MM.1S (cell line): Measurements from ENCODE around the gene CXXC5.

Experiments used
- DNase-seq: peaks from one replicate; pipeline ENCODE4 v3.0.0-alpha.2; 2015
- H2AFZ ChIP-seq: fragments of 300-600 bp; sonication (generic); 2 replicates; pipeline ENCODE4 v1.6.0; 2016; ENCODE audit warnings: antibody characterized with exemption, low read length
- H3F3A ChIP-seq: fragments of 300-600 bp; sonication (generic); 2 replicates; pipeline ENCODE4 v1.6.1; 2016; ENCODE audit warnings: mild to moderate bottlenecking, antibody characterized with exemption, low read length, moderate library complexity, mixed read lengths; ENCODE audit not compliant: insufficient read depth
- H3K27ac ChIP-seq: fragments of 300-600 bp; sonication (generic); 2 replicates; pipeline ENCODE4 v1.5.1; 2016; ENCODE audit warnings: mild to moderate bottlenecking, low read length
- H3K27me3 ChIP-seq: fragments of 300-600 bp; sonication (generic); replicated peaks from 2 replicates; pipeline ENCODE4 v1.6.0; 2016; ENCODE audit warnings: low read length; ENCODE audit not compliant: insufficient read depth
- H3K36me3 ChIP-seq: fragments of 300-600 bp; sonication (generic); replicated peaks from 2 replicates; pipeline ENCODE4 v1.6.1; 2016; ENCODE audit warnings: mild to moderate bottlenecking, low read length, mixed read lengths; ENCODE audit not compliant: insufficient read depth
- H3K4me1 ChIP-seq: fragments of 300-600 bp; sonication (generic); 2 replicates; pipeline ENCODE4 v1.6.1; 2016; ENCODE audit warnings: low read length, mixed read lengths
- H3K4me2 ChIP-seq: fragments of 300-600 bp; sonication (generic); 2 replicates; pipeline ENCODE4 v1.6.0; 2016; ENCODE audit warnings: low read depth, low read length
- H3K4me3 ChIP-seq: fragments of 300-600 bp; sonication (generic); 2 replicates; pipeline ENCODE4 v1.5.1; 2016; ENCODE audit warnings: low read length, mixed read lengths
- H3K79me2 ChIP-seq: fragments of 300-600 bp; sonication (generic); 2 replicates; pipeline ENCODE4 v1.6.1; 2016; ENCODE audit warnings: mixed run types, low read length, mixed read lengths
- H3K9ac ChIP-seq: fragments of 300-600 bp; sonication (generic); 2 replicates; pipeline ENCODE4 v1.6.1; 2016; ENCODE audit warnings: low read length, mixed read lengths
- H3K9me2 ChIP-seq: fragments of 300-600 bp; sonication (generic); replicated peaks from 2 replicates; pipeline ENCODE4 v1.6.1; 2016; ENCODE audit warnings: mild to moderate bottlenecking, low read length, mixed read lengths; ENCODE audit not compliant: insufficient read depth
- H3K9me3 ChIP-seq: fragments of 300-600 bp; sonication (generic); replicated peaks from 2 replicates; pipeline ENCODE4 v1.6.1; 2016; ENCODE audit warnings: mild to moderate bottlenecking, low read length, mixed read lengths; ENCODE audit not compliant: insufficient read depth
- H4K20me1 ChIP-seq: fragments of 300-600 bp; sonication (generic); 2 replicates; pipeline ENCODE4 v1.6.1; 2016; ENCODE audit warnings: mild to moderate bottlenecking, low read length, moderate library complexity, mixed read lengths; ENCODE audit not compliant: insufficient read depth
- EZH2 ChIP-seq: fragments of 300-600 bp; sonication (generic); optimal IDR thresholded peaks from 2 replicates; pipeline ENCODE3; 2017; ENCODE audit warnings: low read depth, mild to moderate bottlenecking, antibody characterized with exemption, low read length, mixed read lengths
- EZH2phosphoT487 ChIP-seq: fragments of 300-600 bp; sonication (generic); IDR thresholded peaks from 2 replicates; pipeline ENCODE4 v1.6.1; 2018; ENCODE audit warnings: antibody characterized with exemption, low read length
- TF ChIP-seq, protein P1 (sequence below): fragments of 300-600 bp; sonication (generic); IDR thresholded peaks from 2 replicates; pipeline ENCODE4 v1.5.1; 2016; ENCODE audit warnings: antibody characterized with exemption, low read length, mixed read lengths

The CXXC5 gene

DNA sequence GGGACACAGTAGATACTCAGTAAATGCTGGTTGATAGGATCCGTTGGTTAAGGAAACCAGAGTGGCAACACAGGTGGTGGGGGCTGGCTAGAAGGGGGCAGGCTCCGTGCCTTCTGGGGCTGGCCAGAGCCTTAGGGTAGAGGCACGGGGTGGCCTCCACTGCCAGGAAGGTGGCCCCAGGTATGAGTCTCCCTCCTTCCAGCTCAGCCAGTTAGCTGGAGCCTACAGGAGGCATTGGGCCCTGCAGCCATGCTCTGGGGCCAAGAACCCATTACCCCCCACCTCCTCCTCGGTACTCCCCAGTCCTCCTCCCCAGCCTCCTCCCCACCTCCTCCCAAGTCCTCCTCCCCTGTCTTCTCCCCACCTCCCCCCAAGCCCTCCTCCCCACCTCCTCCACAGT, 27.7 kb downstream of the CXXC5 start:
- Histone ChIP-seq H3K36me3 (no peaks in the 10 kb centered on the region), H3K4me1 (peaks cover 15% of the 10 kb centered on the region), H3K9ac (no peak overlapping the region)

DNA sequence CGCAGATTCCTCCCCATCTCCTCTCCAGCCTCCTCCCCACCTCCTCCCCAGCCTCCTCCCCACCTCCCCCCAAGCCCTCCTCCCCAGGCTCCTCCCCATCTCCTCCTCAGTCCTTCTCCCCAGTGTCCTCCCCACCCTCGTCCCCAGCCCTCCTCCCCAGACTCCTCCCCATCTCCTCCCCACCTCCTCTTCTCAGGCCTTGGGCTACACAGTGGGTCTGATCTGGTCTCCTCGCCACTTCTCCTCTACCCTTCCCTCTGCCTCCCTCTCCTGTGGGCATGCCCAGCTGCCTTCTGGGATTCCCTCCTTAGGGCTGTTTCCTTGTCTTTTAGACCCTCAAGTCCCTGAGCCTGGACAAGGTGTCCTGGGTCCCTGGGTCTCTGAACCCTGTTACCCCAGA, 28.3 kb downstream of the CXXC5 start:
- H2AFZ ChIP-seq: no peak overlapping the region
- no peak overlapping the region for H3K4me2 ChIP-seq
- no peak for DNase-seq
- H3K27ac ChIP-seq: no peak overlapping the region
- peaks cover 82% of the 10 kb centered on the region for H3K79me2 ChIP-seq
- no peaks in the 10 kb centered on the region for H3K27me3 ChIP-seq
- no peaks in the 10 kb centered on the region for H3K9me3 ChIP-seq
- H3K4me3 ChIP-seq: no peak overlapping the region
- no peak overlapping the region for H3K9ac ChIP-seq
- peaks cover 10% of the 10 kb centered on the region for H3K4me1 ChIP-seq
- H3K36me3 ChIP-seq: no peaks in the 10 kb centered on the region
- no peaks in the 10 kb centered on the region for H3K9me2 ChIP-seq
- TF ChIP-seq EZH2 (no peak), EZH2phosphoT487 (no peak)
- TF ChIP-seq, protein P1, sequence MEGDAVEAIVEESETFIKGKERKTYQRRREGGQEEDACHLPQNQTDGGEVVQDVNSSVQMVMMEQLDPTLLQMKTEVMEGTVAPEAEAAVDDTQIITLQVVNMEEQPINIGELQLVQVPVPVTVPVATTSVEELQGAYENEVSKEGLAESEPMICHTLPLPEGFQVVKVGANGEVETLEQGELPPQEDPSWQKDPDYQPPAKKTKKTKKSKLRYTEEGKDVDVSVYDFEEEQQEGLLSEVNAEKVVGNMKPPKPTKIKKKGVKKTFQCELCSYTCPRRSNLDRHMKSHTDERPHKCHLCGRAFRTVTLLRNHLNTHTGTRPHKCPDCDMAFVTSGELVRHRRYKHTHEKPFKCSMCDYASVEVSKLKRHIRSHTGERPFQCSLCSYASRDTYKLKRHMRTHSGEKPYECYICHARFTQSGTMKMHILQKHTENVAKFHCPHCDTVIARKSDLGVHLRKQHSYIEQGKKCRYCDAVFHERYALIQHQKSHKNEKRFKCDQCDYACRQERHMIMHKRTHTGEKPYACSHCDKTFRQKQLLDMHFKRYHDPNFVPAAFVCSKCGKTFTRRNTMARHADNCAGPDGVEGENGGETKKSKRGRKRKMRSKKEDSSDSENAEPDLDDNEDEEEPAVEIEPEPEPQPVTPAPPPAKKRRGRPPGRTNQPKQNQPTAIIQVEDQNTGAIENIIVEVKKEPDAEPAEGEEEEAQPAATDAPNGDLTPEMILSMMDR: no peak
- no peaks in the 10 kb centered on the region for H4K20me1 ChIP-seq
- peaks cover 5% of the 10 kb centered on the region for H3F3A ChIP-seq

More for the DNA sequence above, 27.7 kb downstream of the CXXC5 start:
- DNase-seq: no peak
- H3K4me3 ChIP-seq: no peak overlapping the region
- H3K79me2 ChIP-seq: peaks cover 87% of the 10 kb centered on the region
- H3K9me2 ChIP-seq: no peaks in the 10 kb centered on the region
- no peak overlapping the region for H3K27ac ChIP-seq
- H2AFZ ChIP-seq: no peak overlapping the region
- H3K27me3 ChIP-seq: no peaks in the 10 kb centered on the region
- H3K4me2 ChIP-seq: no peak overlapping the region
- H3K9me3 ChIP-seq: no peaks in the 10 kb centered on the region
- peaks cover 11% of the 10 kb centered on the region for H3F3A ChIP-seq
- H4K20me1 ChIP-seq: no peaks in the 10 kb centered on the region
- TF ChIP-seq EZH2 (no peak), EZH2phosphoT487 (no peak)
- TF ChIP-seq, protein P1: no peak

DNA sequence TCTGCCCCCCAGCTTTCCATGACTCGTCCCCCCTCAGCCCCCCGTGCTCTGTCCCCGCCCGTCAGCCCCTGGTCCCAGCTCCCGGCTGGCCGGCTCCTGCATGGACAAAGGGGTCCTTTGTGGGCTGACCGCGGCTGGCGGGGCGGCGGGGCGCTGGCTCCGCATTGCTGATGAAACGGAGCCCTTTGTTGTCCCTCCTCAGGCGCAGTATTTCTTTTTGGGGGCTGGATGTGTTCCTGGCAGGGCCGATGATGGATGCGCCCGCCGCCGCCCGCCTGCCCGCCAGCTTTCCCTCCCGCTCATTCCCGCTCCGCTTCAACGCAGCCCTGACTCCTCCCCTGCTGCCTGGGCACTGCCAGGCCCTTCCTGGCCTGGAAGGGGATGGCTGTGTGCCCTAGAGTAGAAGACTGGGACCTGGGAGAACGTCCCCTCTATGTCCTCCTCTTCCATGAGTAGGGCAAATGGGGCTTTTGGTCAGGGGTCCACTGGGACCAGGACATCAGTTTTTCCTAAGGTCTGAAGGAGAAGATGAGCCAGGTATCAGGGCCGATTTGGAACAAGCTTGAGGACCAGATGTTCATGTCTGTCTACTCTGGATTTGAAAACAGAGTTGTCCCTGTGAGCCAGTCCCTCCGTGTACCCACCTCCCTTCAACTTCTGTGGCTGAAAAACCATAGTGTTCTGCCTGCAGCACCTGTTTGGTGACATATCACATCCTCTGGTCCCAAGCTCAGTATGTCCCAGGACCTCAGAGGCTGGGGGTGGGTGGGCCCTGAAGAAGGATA, 29.0 kb downstream of the CXXC5 start:
- Histone ChIP-seq H3K27ac (no peak overlapping the region), H3K4me3 (no peak overlapping the region), H3K79me2 (peaks cover 80% of the 10 kb centered on the region), H3K27me3 (no peaks in the 10 kb centered on the region), H3K9me3 (no peaks in the 10 kb centered on the region), H3K36me3 (no peaks in the 10 kb centered on the region), H3K9me2 (no peaks in the 10 kb centered on the region), H3K4me1 (peaks cover 5% of the 10 kb centered on the region), H3F3A (no peaks in the 10 kb centered on the region), H4K20me1 (no peaks in the 10 kb centered on the region), H2AFZ (no peak overlapping the region), H3K4me2 (no peak overlapping the region), H3K9ac (no peak overlapping the region)
- no peak for DNase-seq
- TF ChIP-seq EZH2phosphoT487 (no peak), EZH2 (no peak)
- TF ChIP-seq, protein P1: no peak
